T-helper 22 cell (primary cell): ENCODE measurements around the gene VSIG4.
"Not testable (repeated sequence)": the region's sequence is repeated elsewhere in the genome, so short reads cannot be mapped to it uniquely, and the experiment has no call there.

Source experiments
- DNase-seq: peaks from one replicate; pipeline ENCODE4 v3.0.0-alpha.2; 2020; ENCODE audit warnings: low read depth

VSIG4 gene

GRCh38 chrX:65977161-65977560 is 62.7 kb downstream of the VSIG4 start:
- not testable (repeated sequence) for DNase-seq

GRCh38 chrX:65976161-65976560 is 63.7 kb downstream of the VSIG4 start:
- no peak for DNase-seq

- DNase-seq = not testable (repeated sequence)
Observed at GRCh38 chrX:65975161-65975751, 64.6 kb downstream of the VSIG4 start.
